ENCODE measurements around the gene DIPK1C. TPM values are rescaled to one million over a fixed set of nuclear protein-coding genes. Genes with fewer than 3 reads are reported as not detected.

DIPK1C gene
- total and polyA plus RNA-seq, 9 of the 15 experiments (the other 6 are each of a cell fraction or from before 2014, with no cell fraction given), result 0.04 to 0.32 (median 0.15) TPM; not detected in 2

GRCh38 chr18:74488864-74489263 is 31.8 kb upstream of the DIPK1C start (continued):
- TF ChIP-seq, protein P1, sequence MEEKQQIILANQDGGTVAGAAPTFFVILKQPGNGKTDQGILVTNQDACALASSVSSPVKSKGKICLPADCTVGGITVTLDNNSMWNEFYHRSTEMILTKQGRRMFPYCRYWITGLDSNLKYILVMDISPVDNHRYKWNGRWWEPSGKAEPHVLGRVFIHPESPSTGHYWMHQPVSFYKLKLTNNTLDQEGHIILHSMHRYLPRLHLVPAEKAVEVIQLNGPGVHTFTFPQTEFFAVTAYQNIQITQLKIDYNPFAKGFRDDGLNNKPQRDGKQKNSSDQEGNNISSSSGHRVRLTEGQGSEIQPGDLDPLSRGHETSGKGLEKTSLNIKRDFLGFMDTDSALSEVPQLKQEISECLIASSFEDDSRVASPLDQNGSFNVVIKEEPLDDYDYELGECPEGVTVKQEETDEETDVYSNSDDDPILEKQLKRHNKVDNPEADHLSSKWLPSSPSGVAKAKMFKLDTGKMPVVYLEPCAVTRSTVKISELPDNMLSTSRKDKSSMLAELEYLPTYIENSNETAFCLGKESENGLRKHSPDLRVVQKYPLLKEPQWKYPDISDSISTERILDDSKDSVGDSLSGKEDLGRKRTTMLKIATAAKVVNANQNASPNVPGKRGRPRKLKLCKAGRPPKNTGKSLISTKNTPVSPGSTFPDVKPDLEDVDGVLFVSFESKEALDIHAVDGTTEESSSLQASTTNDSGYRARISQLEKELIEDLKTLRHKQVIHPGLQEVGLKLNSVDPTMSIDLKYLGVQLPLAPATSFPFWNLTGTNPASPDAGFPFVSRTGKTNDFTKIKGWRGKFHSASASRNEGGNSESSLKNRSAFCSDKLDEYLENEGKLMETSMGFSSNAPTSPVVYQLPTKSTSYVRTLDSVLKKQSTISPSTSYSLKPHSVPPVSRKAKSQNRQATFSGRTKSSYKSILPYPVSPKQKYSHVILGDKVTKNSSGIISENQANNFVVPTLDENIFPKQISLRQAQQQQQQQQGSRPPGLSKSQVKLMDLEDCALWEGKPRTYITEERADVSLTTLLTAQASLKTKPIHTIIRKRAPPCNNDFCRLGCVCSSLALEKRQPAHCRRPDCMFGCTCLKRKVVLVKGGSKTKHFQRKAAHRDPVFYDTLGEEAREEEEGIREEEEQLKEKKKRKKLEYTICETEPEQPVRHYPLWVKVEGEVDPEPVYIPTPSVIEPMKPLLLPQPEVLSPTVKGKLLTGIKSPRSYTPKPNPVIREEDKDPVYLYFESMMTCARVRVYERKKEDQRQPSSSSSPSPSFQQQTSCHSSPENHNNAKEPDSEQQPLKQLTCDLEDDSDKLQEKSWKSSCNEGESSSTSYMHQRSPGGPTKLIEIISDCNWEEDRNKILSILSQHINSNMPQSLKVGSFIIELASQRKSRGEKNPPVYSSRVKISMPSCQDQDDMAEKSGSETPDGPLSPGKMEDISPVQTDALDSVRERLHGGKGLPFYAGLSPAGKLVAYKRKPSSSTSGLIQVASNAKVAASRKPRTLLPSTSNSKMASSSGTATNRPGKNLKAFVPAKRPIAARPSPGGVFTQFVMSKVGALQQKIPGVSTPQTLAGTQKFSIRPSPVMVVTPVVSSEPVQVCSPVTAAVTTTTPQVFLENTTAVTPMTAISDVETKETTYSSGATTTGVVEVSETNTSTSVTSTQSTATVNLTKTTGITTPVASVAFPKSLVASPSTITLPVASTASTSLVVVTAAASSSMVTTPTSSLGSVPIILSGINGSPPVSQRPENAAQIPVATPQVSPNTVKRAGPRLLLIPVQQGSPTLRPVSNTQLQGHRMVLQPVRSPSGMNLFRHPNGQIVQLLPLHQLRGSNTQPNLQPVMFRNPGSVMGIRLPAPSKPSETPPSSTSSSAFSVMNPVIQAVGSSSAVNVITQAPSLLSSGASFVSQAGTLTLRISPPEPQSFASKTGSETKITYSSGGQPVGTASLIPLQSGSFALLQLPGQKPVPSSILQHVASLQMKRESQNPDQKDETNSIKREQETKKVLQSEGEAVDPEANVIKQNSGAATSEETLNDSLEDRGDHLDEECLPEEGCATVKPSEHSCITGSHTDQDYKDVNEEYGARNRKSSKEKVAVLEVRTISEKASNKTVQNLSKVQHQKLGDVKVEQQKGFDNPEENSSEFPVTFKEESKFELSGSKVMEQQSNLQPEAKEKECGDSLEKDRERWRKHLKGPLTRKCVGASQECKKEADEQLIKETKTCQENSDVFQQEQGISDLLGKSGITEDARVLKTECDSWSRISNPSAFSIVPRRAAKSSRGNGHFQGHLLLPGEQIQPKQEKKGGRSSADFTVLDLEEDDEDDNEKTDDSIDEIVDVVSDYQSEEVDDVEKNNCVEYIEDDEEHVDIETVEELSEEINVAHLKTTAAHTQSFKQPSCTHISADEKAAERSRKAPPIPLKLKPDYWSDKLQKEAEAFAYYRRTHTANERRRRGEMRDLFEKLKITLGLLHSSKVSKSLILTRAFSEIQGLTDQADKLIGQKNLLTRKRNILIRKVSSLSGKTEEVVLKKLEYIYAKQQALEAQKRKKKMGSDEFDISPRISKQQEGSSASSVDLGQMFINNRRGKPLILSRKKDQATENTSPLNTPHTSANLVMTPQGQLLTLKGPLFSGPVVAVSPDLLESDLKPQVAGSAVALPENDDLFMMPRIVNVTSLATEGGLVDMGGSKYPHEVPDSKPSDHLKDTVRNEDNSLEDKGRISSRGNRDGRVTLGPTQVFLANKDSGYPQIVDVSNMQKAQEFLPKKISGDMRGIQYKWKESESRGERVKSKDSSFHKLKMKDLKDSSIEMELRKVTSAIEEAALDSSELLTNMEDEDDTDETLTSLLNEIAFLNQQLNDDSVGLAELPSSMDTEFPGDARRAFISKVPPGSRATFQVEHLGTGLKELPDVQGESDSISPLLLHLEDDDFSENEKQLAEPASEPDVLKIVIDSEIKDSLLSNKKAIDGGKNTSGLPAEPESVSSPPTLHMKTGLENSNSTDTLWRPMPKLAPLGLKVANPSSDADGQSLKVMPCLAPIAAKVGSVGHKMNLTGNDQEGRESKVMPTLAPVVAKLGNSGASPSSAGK (IDR thresholded peaks at IDR 0.05), result 0 out of 2 replicates have a peak, but pooled peaks have one; percentile 0
- TF ChIP-seq GABPA (tag; conservative IDR thresholded peaks at IDR 0.05; ENCODE audit: low read depth) (peak; percentile 59), MECOM (CRISPR knock-in tag; IDR thresholded peaks at IDR 0.05) (peak; percentile 86; the same call in 1 of the 2 replicates), NR4A1 (CRISPR knock-in tag; IDR thresholded peaks at IDR 0.05) (no peak), NR4A1 (tag; IDR thresholded peaks at IDR 0.05) (0 out of 2 replicates have a peak, but pooled peaks have one; percentile 27), MAFF (IDR thresholded peaks at IDR 0.05; ENCODE audit: low read length) (no peak), NFIC (IDR thresholded peaks at IDR 0.05) (no peak), ZNF77 (CRISPR knock-in tag; IDR thresholded peaks at IDR 0.05) (no peak), SMARCC2 (IDR thresholded peaks at IDR 0.05; ENCODE audit: low read depth) (no peak), TEAD4 (IDR thresholded peaks at IDR 0.05; ENCODE audit: low read length) (peak; percentile 21; the same call in 1 of the 2 replicates), TEAD4 (CRISPR knock-in tag; IDR thresholded peaks at IDR 0.05; ENCODE audit: borderline replicate concordance) (no peak), SFPQ (IDR thresholded peaks at IDR 0.05; ENCODE audit: low read depth, low read length) (no peak), LARP7 (IDR thresholded peaks at IDR 0.05) (no peak), ZBED1 (IDR thresholded peaks at IDR 0.05) (no peak)
- TF ChIP-seq, protein P2, sequence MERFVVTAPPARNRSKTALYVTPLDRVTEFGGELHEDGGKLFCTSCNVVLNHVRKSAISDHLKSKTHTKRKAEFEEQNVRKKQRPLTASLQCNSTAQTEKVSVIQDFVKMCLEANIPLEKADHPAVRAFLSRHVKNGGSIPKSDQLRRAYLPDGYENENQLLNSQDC (CRISPR knock-in tag; IDR thresholded peaks at IDR 0.05), result no peak
- TF ChIP-seq, protein P3, sequence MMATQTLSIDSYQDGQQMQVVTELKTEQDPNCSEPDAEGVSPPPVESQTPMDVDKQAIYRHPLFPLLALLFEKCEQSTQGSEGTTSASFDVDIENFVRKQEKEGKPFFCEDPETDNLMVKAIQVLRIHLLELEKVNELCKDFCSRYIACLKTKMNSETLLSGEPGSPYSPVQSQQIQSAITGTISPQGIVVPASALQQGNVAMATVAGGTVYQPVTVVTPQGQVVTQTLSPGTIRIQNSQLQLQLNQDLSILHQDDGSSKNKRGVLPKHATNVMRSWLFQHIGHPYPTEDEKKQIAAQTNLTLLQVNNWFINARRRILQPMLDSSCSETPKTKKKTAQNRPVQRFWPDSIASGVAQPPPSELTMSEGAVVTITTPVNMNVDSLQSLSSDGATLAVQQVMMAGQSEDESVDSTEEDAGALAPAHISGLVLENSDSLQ (IDR thresholded peaks at IDR 0.05), result peak; percentile 93
